Left colon (tissue), 2 donors: ENCODE data around the gene RABEP1. TPM values are rescaled to one million over a fixed set of nuclear protein-coding genes. Genes with fewer than 3 reads are reported as not detected.

Experiments
- total RNA-seq, 2 donors: library from RNA; stranded (reverse); fragmentation: NEBNext Ultra II Directional; extraction: Animal tissue kit (Norgen Biotek cat#: 25700); gene quantifications; one replicate each; pipeline ENCODE4 v1.2.1, GENCODE V29; 2021
- donor health status: DM: no; HTN: no; CAD: no.
- donor health status: DM: yes; HTN: yes; CAD: no.

RABEP1 gene
- total RNA-seq, 2 donors from 2014 or later: 28.1 to 29.1 TPM

Other genes with a start within 250 kb of the RABEP1 start
- gene SLC52A1, start 246.9 kb upstream of the RABEP1 start, total RNA-seq: 1 to 10 TPM; 2.4 to 2.5 TPM
- 1 to 10 TPM; 8.0 to 8.6 TPM for gene ZFP3, start 203.8 kb upstream of the RABEP1 start, total RNA-seq
- 1 to 10 TPM; 7.1 to 7.7 TPM for gene ZNF232, start 170.4 kb upstream of the RABEP1 start, total RNA-seq
- under 1 TPM; 0.08 to 0.12 TPM for gene USP6, start 166.3 kb upstream of the RABEP1 start, total RNA-seq
- gene ZNF594, start 90.4 kb upstream of the RABEP1 start, total RNA-seq: 1 to 10 TPM; 3.7 to 3.9 TPM
- 1 to 10 TPM in 1 of 2 donors, under 1 TPM in 1; 0.64 to 2.3 TPM for gene SCIMP, start 47.4 kb upstream of the RABEP1 start, total RNA-seq
- gene NUP88, start 137.4 kb downstream of the RABEP1 start, total RNA-seq: 10 to 100 TPM; 45.3 to 55.5 TPM
- 10 to 100 TPM; 26.7 to 27.3 TPM for gene RPAIN, start 137.9 kb downstream of the RABEP1 start, total RNA-seq
- gene C1QBP, start 156.9 kb downstream of the RABEP1 start, total RNA-seq: 100 to 1,000 TPM in 1 of 2 donors, 10 to 100 TPM in 1; 98.9 to 134 TPM
- 10 to 100 TPM in 1 of 2 donors, 1 to 10 TPM in 1; 9.2 to 14.5 TPM for gene DHX33, start 186.7 kb downstream of the RABEP1 start, total RNA-seq
- 10 to 100 TPM; 40.8 to 57.3 TPM for gene DERL2, start 203.9 kb downstream of the RABEP1 start, total RNA-seq
- 10 to 100 TPM; 10.7 to 11.6 TPM for gene MIS12, start 204.3 kb downstream of the RABEP1 start, total RNA-seq